ENCODE results near the gene MYO15B.

DNA sequence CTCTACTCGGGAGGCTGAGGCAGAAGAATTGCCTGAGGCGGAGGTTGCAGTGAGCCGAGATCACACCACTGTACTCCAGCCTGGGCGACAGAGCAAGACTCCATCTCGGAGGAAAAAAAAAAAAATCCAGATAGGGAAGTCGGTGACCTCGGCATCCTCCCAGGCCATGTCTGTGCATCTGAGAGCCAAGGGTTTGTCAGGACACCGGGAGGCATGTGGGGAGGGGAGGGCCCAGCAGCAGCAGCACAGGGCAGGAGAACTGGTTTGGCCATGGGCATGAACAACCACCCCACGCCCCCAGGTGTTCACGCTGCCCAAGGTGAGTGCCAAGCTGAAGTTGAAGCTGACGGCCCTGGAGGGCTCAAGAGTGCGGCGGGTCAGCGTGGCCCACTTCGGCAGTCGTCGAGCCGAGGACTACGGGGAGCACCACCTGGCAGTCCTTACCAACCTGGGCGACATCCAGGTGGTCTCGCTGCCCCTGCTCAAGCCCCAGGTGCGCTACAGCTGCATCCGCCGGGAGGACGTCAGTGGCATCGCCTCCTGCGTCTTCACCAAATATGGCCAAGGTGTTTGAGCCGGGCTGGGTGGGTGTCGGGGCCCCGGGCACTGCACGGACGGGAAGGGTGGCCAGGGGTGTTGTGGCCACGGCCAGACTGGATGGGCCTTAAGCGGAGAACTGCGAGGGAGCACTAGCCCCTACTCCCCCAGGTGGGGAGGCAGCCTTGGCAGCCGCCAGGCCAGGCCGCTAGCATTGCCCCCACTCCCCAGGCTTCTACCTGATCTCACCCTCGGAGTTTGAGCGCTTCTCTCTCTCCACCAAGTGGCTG lies 14.7 kb upstream of the MYO15B start:
- TF ChIP-seq, protein P1, sequence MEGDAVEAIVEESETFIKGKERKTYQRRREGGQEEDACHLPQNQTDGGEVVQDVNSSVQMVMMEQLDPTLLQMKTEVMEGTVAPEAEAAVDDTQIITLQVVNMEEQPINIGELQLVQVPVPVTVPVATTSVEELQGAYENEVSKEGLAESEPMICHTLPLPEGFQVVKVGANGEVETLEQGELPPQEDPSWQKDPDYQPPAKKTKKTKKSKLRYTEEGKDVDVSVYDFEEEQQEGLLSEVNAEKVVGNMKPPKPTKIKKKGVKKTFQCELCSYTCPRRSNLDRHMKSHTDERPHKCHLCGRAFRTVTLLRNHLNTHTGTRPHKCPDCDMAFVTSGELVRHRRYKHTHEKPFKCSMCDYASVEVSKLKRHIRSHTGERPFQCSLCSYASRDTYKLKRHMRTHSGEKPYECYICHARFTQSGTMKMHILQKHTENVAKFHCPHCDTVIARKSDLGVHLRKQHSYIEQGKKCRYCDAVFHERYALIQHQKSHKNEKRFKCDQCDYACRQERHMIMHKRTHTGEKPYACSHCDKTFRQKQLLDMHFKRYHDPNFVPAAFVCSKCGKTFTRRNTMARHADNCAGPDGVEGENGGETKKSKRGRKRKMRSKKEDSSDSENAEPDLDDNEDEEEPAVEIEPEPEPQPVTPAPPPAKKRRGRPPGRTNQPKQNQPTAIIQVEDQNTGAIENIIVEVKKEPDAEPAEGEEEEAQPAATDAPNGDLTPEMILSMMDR (IDR thresholded peaks at IDR 0.05) = no peak
- TF ChIP-seq POLR2AphosphoS5 (IDR thresholded peaks at IDR 0.05) = no peak

All from stomach (tissue), 4 donors.